VCaP (cell line): ENCODE measurements around the gene FAM163B.

Source experiments
- H3K27ac ChIP-seq: fragments of 450-650 bp; 2 replicates; pipeline ENCODE4 v1.5.1; 2017
- TF ChIP-seq, protein P1 (sequence below): fragments of 450-650 bp; conservative IDR thresholded peaks from 2 replicates; pipeline ENCODE4 v1.5.1; 2017; ENCODE audit warnings: mild to moderate bottlenecking, moderate library complexity

FAM163B gene

GRCh38 chr9:133638076-133638475, 28.9 kb upstream of the FAM163B start:
- TF ChIP-seq, protein P1, sequence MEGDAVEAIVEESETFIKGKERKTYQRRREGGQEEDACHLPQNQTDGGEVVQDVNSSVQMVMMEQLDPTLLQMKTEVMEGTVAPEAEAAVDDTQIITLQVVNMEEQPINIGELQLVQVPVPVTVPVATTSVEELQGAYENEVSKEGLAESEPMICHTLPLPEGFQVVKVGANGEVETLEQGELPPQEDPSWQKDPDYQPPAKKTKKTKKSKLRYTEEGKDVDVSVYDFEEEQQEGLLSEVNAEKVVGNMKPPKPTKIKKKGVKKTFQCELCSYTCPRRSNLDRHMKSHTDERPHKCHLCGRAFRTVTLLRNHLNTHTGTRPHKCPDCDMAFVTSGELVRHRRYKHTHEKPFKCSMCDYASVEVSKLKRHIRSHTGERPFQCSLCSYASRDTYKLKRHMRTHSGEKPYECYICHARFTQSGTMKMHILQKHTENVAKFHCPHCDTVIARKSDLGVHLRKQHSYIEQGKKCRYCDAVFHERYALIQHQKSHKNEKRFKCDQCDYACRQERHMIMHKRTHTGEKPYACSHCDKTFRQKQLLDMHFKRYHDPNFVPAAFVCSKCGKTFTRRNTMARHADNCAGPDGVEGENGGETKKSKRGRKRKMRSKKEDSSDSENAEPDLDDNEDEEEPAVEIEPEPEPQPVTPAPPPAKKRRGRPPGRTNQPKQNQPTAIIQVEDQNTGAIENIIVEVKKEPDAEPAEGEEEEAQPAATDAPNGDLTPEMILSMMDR: no peak
- no peak overlapping the region for H3K27ac ChIP-seq

DNA sequence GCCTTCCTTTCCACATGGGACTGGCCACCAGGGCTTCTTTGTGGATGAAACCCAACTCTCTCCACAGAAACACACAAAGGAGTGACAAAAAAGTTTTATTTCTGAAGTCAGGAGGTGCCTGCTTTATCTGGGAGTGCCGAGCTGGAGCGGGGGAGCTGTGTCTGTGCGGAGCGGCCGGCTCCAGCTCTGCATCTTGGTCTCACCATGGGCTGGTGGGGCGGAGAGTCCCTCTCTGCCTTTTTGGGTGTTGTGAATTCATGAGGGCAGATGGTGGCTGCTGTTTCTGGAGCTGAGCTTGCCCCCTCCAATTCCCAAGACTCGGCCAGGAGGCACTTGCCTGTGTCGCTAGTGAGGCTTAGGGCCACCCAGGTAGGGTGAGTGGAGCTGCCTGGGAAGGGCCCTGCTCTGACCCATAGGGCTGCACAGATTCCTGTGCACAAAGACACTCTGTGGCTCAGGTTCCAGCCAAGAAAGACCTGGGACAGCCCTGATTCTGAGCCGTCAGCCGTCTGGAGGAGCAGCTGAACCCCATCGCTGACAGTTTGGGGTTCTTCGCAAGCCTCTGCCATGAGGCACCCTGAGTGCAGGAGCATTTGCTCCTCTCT, 28.4 kb upstream of the FAM163B start:
- no peak overlapping the region for H3K27ac ChIP-seq
- TF ChIP-seq, protein P1: no peak

DNA sequence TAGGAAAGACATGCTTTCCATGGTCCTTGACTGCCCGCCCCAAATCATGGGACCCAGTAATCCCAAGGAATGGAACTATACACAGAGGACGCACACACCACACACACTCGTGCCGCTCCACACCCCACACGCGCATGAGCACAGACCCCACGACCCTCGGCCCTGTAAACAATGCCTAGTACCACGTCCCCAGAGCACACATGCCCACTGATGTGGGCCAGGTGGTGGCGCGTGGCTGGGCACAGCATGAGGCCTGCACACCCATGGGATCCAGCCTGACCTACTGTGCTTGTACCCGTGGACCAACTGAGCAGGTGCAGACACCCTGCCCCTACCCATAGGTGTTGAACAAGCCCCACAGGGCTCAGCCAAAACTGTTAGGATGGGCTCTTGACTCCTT, 27.7 kb upstream of the FAM163B start:
- H3K27ac ChIP-seq: no peak overlapping the region
- TF ChIP-seq, protein P1: no peak

DNA sequence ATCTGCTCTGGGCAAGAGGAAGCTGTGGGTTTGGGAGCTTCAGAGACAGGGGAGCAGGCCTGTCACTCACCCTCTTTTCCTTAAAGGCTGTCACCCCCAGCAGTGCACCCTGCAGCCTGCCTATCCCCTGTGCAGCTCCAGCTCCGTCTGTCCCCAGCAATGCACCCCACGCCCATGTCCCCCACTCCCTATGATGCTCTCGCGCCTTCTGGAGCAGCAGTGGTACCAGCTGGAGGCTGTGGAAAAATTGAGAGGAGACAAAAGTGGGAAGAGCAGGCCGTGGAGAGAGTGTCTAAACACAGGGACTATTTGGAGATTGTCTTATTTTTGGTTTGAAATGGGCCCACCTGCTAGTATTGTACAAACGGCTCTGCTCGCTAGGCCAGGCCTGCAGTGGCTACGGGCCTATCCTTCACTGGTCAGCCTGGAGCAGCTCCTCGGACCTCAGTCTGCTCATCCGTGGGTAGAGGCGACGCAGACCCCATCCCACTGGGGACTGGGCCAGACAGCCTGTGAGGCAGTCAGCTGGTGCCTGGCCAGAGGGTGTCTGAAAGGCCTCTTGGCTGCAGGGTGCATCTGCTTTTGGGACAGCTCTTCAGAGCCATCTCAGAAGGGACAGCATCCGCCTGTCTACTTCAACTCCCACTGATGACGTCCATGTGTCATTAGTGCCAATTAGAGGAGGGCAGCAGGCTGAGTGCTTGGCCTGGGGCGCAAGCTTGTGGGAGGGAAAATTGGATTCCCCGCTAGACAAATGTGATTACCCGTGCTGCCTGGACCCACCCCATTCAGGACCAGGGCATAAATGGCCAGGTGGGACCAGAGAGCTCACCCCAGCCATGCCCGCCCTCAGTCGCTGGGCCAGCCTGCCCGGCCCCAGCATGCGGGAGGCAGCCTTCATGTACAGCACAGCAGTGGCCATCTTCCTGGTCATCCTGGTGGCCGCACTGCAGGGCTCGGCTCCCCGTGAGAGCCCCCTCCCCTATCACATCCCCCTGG, 26.6 kb upstream of the FAM163B start, which contains the start of gene DBH:
DBH (plus strand) TSS at position 831 of the 999 bp plus-strand sequence; CDS start at position 840, 9 bp downstream.
- TF ChIP-seq, protein P1: no peak
- H3K27ac ChIP-seq: no peak within 1 kb of the TSS

DNA sequence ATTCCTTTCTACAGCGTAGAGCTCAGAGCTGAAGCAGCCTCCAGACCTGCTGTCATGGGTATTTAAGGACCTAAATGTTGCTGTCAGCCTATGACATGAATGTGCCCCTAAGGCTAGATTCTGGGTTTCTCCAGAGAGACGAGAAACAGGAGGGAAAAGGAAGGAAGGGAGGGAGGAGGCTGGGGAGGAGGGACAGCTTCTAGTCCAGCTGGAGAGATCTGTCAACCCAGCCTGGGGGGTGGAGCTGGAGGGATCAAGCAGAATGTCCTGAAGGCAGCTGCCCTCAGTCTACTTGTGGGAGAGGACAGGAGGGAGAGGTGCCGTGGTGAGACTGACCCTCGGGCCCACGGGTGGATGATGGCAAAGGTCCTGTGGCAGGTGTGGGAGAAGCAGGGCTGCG, 25.9 kb upstream of the FAM163B start:
- H3K27ac ChIP-seq: no peak overlapping the region
- TF ChIP-seq, protein P1: no peak

DNA sequence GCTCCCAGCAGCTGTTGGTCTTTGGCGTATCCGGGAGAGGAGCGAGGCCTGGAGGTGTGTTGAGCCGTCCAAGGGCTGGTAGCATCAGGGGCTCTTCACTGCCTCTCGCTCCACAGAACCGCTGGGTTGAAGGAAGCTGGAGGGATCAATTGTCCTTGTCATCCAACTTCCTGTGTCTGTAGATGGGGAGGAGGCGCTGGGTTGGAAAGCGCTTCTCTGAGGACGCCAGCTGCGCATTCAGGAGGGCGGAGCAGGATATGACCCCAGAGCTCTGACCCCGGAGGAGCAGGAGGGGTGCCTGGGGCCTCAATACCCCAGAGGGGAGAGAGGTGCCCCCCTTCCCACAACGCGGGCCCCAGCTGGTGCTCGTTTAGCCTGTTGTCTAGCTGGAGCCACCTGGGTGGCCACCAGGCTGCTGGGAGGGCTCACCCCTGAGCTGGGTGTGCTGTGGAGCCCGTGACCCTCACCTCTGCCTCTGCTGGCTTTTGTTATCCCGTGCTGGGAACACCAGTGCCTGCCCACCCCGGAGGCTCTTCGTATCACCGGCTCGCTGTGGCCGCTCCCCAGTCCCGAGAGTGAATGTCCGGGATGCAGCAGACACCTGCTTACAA, 25.0 kb upstream of the FAM163B start:
- TF ChIP-seq, protein P1: no peak
- no peak overlapping the region for H3K27ac ChIP-seq

GRCh38 chr9:133633681-133634080, 24.5 kb upstream of the FAM163B start:
- TF ChIP-seq, protein P1: no peak
- no peak overlapping the region for H3K27ac ChIP-seq
